ENCODE data around the gene OSER1. TPM values are rescaled to one million over a fixed set of nuclear protein-coding genes. Genes with fewer than 3 reads are reported as not detected.

The OSER1 gene
- total RNA-seq, 1 experiment from 2014 or later = 24.3 TPM

DNA sequence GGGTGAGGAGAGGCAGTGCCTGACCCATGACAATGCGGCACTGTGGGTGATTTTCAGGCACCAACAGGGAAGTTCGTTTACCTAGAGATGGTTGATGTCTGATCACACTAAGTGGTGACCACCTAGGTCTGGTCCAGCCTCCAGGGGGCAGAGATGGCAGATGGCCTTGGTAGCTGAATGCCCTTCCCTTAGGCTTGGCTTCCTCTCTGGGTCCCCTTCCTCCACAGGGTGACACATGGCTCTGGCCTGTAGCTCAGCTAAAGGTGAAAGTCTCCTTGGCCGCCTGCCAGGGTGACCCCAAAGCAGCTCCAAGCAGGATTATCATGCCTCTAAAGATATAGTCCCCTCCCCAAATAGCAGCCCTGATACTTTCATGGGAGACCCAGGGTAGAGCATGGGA lies 43.0 kb upstream of the OSER1 start (continued):
- TF ChIP-seq, protein P1, sequence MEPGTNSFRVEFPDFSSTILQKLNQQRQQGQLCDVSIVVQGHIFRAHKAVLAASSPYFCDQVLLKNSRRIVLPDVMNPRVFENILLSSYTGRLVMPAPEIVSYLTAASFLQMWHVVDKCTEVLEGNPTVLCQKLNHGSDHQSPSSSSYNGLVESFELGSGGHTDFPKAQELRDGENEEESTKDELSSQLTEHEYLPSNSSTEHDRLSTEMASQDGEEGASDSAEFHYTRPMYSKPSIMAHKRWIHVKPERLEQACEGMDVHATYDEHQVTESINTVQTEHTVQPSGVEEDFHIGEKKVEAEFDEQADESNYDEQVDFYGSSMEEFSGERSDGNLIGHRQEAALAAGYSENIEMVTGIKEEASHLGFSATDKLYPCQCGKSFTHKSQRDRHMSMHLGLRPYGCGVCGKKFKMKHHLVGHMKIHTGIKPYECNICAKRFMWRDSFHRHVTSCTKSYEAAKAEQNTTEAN (CRISPR knock-in tag; IDR thresholded peaks at IDR 0.05) = no peak
- TF ChIP-seq USF2 (CRISPR knock-in tag; IDR thresholded peaks at IDR 0.05) (no peak), ETV6 (CRISPR knock-in tag; IDR thresholded peaks at IDR 0.05) (no peak)

GRCh38 chr20:44251284-44251683 lies 40.7 kb upstream of the OSER1 start:
- Mint-ChIP-seq H3K27ac (no peak overlapping the region), H3K36me3 (no peaks in the 10 kb centered on the region), H3K9me3 (no peaks in the 10 kb centered on the region), H3K4me1 (peaks cover 13% of the 10 kb centered on the region), H3K4me3 (no peak overlapping the region), H3K27me3 (ENCODE audit: low read depth) (peaks cover 4% of the 10 kb centered on the region; the same call in 1 of the 2 replicates)
- ChIA-PET POLR2A (no interaction called here), CTCF (no interaction called here)
- TF ChIP-seq SMAD3 (CRISPR knock-in tag; IDR thresholded peaks at IDR 0.05; ENCODE audit: borderline replicate concordance) (no peak), ERG (CRISPR knock-in tag; IDR thresholded peaks at IDR 0.05) (no peak), JAZF1 (CRISPR knock-in tag; IDR thresholded peaks at IDR 0.05) (no peak), PRRX2 (CRISPR knock-in tag; IDR thresholded peaks at IDR 0.05) (no peak), ETV6 (CRISPR knock-in tag; IDR thresholded peaks at IDR 0.05) (no peak)
- DNase-seq (ENCODE audit: low spot score) = no peak
- no peak for ATAC-seq

GRCh38 chr20:44248410-44248759 lies 37.8 kb upstream of the OSER1 start:
- no peak overlapping the region for H3K27ac Mint-ChIP-seq
- POLR2A ChIA-PET = no interaction called here

DNA sequence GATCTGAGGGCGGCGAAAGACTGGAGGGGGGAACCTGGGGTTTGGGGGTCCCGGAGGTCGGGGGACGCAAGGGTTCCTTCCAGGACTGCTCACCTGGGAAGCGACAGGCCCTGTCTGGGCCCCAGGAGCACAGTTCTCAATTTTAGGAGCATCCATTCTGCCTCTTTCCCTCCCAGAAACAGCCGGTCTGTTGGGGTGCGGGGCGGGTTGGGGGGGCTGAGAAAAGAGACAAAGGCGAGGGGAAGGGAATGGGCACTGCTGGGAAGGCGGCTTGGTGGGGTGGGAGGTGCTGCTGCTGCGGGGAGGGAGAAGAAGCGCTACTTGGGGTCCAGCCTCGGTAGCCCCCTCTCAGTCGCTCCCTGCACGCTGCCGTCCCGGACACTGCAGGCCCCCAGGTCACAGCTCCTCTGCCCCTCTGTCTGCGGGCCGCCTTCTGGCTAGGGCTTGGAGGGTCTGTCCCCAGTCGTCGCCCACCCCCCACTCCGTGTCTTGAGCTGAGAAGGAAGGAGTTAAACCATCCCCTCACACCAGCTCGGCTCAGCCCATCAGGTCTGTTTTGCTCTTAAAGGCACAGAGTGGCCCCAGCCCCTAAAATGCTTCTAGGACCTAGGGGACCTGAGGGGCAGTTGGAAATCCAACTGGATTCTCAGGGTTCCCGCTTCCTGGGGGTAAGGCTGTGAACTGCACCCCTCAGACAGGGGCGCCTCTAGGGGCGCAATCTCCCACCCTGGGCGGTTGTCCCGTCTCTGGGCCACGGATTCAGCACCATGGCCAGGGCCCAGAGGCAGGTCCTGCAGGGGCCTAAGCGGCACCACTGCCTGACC lies 37.2 kb upstream of the OSER1 start:
- ATAC-seq (peak; percentile 92), DNase-seq (ENCODE audit: low spot score) (peak; percentile 91)
- peaks cover 7% of the 10 kb centered on the region; the same call in 1 of the 2 replicates for H3K4me1 Mint-ChIP-seq
- POLR2A ChIA-PET = no interaction called here
- H3K27me3 Mint-ChIP-seq (ENCODE audit: low read depth) = peaks cover 13% of the 10 kb centered on the region
- H3K4me3 Mint-ChIP-seq = peak overlapping the region; percentile 78
- no peak overlapping the region for H3K27ac Mint-ChIP-seq
- H3K9me3 Mint-ChIP-seq = no peaks in the 10 kb centered on the region
- no peaks in the 10 kb centered on the region for H3K36me3 Mint-ChIP-seq
- CTCF ChIA-PET = interaction anchor here (0.5 to 2.9 kb wide), 24 partner anchors 9 to 924 kb away, joined by 3 to 29 read pairs (median 5); partner anchors contain the start of gene FITM2
- TF ChIP-seq IRF2 (CRISPR knock-in tag; IDR thresholded peaks at IDR 0.05; ENCODE audit: borderline replicate concordance, low read depth) (no peak), TP53 (CRISPR knock-in tag; IDR thresholded peaks at IDR 0.05) (peak; percentile 92), E2F1 (CRISPR knock-in tag; IDR thresholded peaks at IDR 0.05) (0 out of 2 replicates have a peak, but pooled peaks have one; percentile 29), FOXP1 (CRISPR knock-in tag; IDR thresholded peaks at IDR 0.05; ENCODE audit: borderline replicate concordance) (peak; percentile 51; the same call in 1 of the 2 replicates), PRRX2 (CRISPR knock-in tag; IDR thresholded peaks at IDR 0.05) (no peak), JAZF1 (CRISPR knock-in tag; IDR thresholded peaks at IDR 0.05) (no peak), SMAD4 (CRISPR knock-in tag; IDR thresholded peaks at IDR 0.05) (no peak), JUN (CRISPR knock-in tag; IDR thresholded peaks at IDR 0.05) (peak; percentile 82; the same call in 1 of the 2 replicates), SMAD3 (CRISPR knock-in tag; IDR thresholded peaks at IDR 0.05; ENCODE audit: borderline replicate concordance) (peak; percentile 93; the same call in 1 of the 2 replicates), OVOL2 (CRISPR knock-in tag; IDR thresholded peaks at IDR 0.05; ENCODE audit: borderline replicate concordance) (no peak), CBFB (CRISPR knock-in tag; IDR thresholded peaks at IDR 0.05; ENCODE audit: low read depth) (peak; percentile 85; the same call in 1 of the 2 replicates), ZNF263 (CRISPR knock-in tag; IDR thresholded peaks at IDR 0.05; ENCODE audit: low read depth) (no peak), NFE2L1 (CRISPR knock-in tag; IDR thresholded peaks at IDR 0.05) (no peak), ZNF416 (CRISPR knock-in tag; IDR thresholded peaks at IDR 0.05) (no peak), NR2C2 (CRISPR knock-in tag; IDR thresholded peaks at IDR 0.05) (peak; percentile 31; the same call in 1 of the 2 replicates), TEAD1 (CRISPR knock-in tag; IDR thresholded peaks at IDR 0.05) (peak; percentile 86), FOXK1 (CRISPR knock-in tag; IDR thresholded peaks at IDR 0.05) (0 out of 2 replicates have a peak, but pooled peaks have one; percentile 64)
- TF ChIP-seq, protein P1 (CRISPR knock-in tag; IDR thresholded peaks at IDR 0.05) = no peak

More at GRCh38 chr20:44248410-44248759, 37.8 kb upstream of the OSER1 start:
- Mint-ChIP-seq H3K27me3 (ENCODE audit: low read depth) (peaks cover 13% of the 10 kb centered on the region), H3K36me3 (no peaks in the 10 kb centered on the region), H3K9me3 (no peaks in the 10 kb centered on the region), H3K4me3 (peak overlapping the region; percentile 78; the same call in 1 of the 2 replicates), H3K4me1 (peaks cover 10% of the 10 kb centered on the region)
- ATAC-seq (no peak), DNase-seq (ENCODE audit: low spot score) (no peak)
- TF ChIP-seq GTF2I (CRISPR knock-in tag; conservative IDR thresholded peaks at IDR 0.05) (no peak), FOXJ3 (CRISPR knock-in tag; IDR thresholded peaks at IDR 0.05; ENCODE audit: borderline replicate concordance) (no peak)
- CTCF ChIA-PET = interaction anchor here (0.9 to 2.9 kb wide), 15 partner anchors 14 to 140 kb away, joined by 3 to 29 read pairs (median 10); partner anchors contain the start of gene FITM2
